ENCODE measurements around the gene NLGN4Y.

DNA sequence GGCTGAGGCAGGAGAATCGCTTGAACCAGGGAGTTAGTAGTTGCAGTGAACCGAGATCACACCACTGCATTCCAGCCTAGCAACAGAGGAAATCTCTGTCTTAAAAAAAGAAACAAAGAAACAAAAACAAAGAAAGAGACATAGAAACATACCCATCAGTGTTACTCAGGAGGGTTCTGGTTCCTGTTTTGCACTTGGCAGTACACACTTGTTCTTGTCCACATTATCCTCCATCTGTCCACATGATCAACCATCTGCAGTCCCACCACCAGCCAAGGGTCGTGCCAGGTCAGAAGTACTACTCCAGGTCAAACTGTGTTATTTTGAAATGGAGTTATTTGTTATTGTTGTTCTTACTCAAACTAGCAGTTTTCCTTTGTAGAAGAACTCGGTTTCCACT, 62.4 kb downstream of the NLGN4Y start:
- TF ChIP-seq, protein P1, sequence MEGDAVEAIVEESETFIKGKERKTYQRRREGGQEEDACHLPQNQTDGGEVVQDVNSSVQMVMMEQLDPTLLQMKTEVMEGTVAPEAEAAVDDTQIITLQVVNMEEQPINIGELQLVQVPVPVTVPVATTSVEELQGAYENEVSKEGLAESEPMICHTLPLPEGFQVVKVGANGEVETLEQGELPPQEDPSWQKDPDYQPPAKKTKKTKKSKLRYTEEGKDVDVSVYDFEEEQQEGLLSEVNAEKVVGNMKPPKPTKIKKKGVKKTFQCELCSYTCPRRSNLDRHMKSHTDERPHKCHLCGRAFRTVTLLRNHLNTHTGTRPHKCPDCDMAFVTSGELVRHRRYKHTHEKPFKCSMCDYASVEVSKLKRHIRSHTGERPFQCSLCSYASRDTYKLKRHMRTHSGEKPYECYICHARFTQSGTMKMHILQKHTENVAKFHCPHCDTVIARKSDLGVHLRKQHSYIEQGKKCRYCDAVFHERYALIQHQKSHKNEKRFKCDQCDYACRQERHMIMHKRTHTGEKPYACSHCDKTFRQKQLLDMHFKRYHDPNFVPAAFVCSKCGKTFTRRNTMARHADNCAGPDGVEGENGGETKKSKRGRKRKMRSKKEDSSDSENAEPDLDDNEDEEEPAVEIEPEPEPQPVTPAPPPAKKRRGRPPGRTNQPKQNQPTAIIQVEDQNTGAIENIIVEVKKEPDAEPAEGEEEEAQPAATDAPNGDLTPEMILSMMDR (conservative IDR thresholded peaks at IDR 0.05 in 1 of 2, IDR thresholded peaks at IDR 0.05 in 1 of 2; ENCODE audit: low read depth in 1 of 2, low read length in 2 of 2), result no peak
- no peak for TF ChIP-seq EZH2 (IDR thresholded peaks at IDR 0.05; ENCODE audit: low read length, missing control alignments)
